ENCODE data around the gene C10orf53.

GRCh38 chr10:49656845-49657493, 22.5 kb upstream of the C10orf53 start:
- TF ChIP-seq CTCF (IDR thresholded peaks at IDR 0.05; ENCODE audit: insufficient read depth, low read length) = no peak
- no peak for TF ChIP-seq SPI1 (IDR thresholded peaks at IDR 0.05; ENCODE audit: borderline replicate concordance, low read depth)
- TF ChIP-seq POLR2AphosphoS5 (IDR thresholded peaks at IDR 0.05; ENCODE audit: low read depth) = no peak
- no peak for TF ChIP-seq REST (IDR thresholded peaks at IDR 0.05; ENCODE audit: insufficient replicate concordance, low read depth)
